Raji (cell line): ENCODE measurements around the gene PHLDB2.

Source experiments
- POLR2A ChIP-seq: IDR thresholded peaks from 2 replicates; pipeline ENCODE4 v1.6.1; 2011; ENCODE audit warnings: low read depth, low read length, control low read depth; ENCODE audit not compliant: insufficient read depth

PHLDB2 gene

DNA sequence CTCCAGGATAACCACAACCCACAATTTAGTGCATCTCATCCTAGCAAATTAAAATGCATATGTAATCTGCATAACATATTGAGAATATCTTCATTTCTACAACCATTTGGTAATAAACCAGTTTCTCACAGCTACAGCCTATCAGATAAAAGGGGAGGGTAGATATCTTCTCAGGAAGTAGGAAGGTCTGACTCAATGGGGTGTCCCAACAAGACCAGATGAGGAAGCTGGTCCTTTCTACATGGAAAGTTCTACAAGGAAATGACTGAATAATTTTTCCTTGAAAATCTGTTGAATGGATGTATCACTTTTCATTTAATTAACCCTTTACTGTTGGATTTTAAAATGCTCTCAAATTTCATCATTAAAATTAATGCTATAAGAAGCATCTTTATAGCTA, 158.0 kb downstream of the PHLDB2 start:
- TF ChIP-seq POLR2A: no peak

DNA sequence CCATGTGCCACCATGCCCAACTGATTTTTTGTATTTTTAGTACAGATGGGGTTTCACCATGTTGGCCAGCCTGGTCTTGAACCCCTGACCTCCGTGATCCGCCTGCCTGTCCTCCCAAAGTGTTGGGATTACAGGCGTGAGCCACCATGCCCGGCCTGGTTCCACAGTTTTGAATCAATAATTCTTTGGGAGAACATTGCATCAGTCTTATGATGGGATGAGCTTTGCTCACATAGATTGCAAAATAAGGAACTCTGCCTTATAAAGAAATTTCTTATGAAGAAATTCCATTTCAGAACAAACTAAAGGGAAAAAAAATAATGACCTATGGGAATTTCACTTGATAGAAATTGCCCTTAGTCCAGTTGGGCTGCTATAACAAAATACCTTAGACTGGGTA, 159.6 kb downstream of the PHLDB2 start:
- no peak for TF ChIP-seq POLR2A

DNA sequence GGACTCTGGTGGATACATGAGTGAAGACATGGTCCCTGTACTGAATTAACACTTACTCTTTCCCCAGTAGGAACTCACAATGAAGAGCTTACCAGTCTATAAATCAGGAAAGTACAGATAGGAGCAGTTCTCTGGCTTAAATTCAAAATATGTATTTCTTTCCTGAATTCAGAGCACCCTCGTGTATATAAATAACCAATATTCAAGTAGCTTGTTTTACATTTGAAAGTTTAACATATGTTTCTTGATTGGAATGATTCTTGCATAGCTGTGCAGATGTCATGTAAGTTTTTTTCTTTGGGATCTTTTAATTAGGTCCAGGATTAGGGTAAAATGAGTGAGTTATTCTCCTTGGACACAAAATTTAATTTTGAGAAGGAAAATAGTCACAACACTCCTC, 160.7 kb downstream of the PHLDB2 start:
- no peak for TF ChIP-seq POLR2A

DNA sequence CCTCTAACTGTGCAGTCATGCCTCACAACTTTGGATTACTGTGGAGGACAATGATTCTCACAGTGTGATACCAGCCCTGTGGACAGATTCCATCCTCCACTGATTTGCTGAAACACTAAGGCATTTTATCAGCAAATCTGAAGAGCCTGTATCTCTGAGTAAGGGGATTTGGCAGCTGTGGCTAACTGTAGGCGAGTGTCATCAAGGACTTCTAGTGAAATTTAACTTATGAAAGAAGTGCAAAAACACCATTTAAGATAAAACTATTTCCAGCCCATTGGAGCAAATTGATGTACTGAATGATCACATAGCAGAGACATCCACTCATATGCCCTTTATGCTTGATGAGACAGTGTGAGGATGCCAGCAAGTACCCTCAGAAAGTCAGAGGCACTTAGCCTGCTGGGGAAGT, 161.6 kb downstream of the PHLDB2 start:
- TF ChIP-seq POLR2A: no peak
